CD4-positive, alpha-beta memory T cell (primary cell): ENCODE measurements around the gene MRPL1. TPM values are rescaled to one million over a fixed set of nuclear protein-coding genes. Genes with fewer than 3 reads are reported as not detected.

ENCODE experiments used
- CTCF ChIA-PET: fragments of 350-600 bp; sonication (Branson Sonifier 250); formaldehyde crosslinking; loops from one replicate; lab custom pipeline; 2021; ENCODE audit warnings: inconsistent platforms; ENCODE audit not compliant: partially characterized antibody; lab: Charles Lee
- POLR2A ChIA-PET: fragments of 350-600 bp; sonication (Branson Sonifier 250); formaldehyde crosslinking; loops from one replicate; lab custom pipeline; 2021; ENCODE audit not compliant: partially characterized antibody; lab: Charles Lee
- DNase-seq, 5 donors: peaks; one replicate each; pipeline versions ENCODE4 v3.0.0 to v3.0.0-alpha.2; 2020 to 2022; ENCODE audit warnings: mixed read lengths in 1 of 5
- H3K27ac ChIP-seq: one replicate; pipeline ENCODE4 v1.7.0; 2013; ENCODE audit warnings: low read depth, low read length
- H3K27me3 ChIP-seq: 2 replicates; pipeline ENCODE4 v1.7.0; 2013; ENCODE audit warnings: mild to moderate bottlenecking, low read length, moderate library complexity; ENCODE audit not compliant: insufficient read depth
- H3K36me3 ChIP-seq: 2 replicates; pipeline ENCODE4 v1.7.0; 2013; ENCODE audit warnings: mild to moderate bottlenecking, low read length, moderate library complexity; ENCODE audit not compliant: insufficient read depth
- H3K4me1 ChIP-seq: 2 replicates; pipeline ENCODE4 v1.7.0; 2013; ENCODE audit warnings: mild to moderate bottlenecking, low read length, moderate library complexity; ENCODE audit not compliant: insufficient read depth
- H3K4me3 ChIP-seq, 2 donors: one replicate each; pipeline ENCODE4 v1.7.0; 2013; ENCODE audit warnings: low read length in 2 of 2, mild to moderate bottlenecking in 1 of 2
- H3K9me3 ChIP-seq, 2 donors: one replicate each; pipeline ENCODE4 v1.7.0; 2013; ENCODE audit warnings: low read length in 2 of 2, control low read depth in 1 of 2; ENCODE audit not compliant: control insufficient read depth in 1 of 2
- H3K27ac Mint-ChIP-seq, 7 donors: one replicate each; pipeline ENCODE4 v1.8.0; 2020 to 2021; ENCODE audit warnings: mixed read lengths in 7 of 7, mild to moderate bottlenecking in 6 of 7, inconsistent platforms in 3 of 7, moderate library complexity in 3 of 7
- H3K27me3 Mint-ChIP-seq, 2 donors: one replicate each; pipeline ENCODE4 v1.8.0; 2020 to 2021; ENCODE audit warnings: mixed read lengths in 2 of 2
- H3K36me3 Mint-ChIP-seq, 2 donors: one replicate each; pipeline ENCODE4 v1.8.0; 2020 to 2021; ENCODE audit warnings: mixed read lengths in 2 of 2, inconsistent platforms in 1 of 2, mild to moderate bottlenecking in 1 of 2
- H3K4me1 Mint-ChIP-seq, 4 donors: one replicate each; pipeline ENCODE4 v1.8.0; 2020 to 2021; ENCODE audit warnings: mixed read lengths in 4 of 4, mild to moderate bottlenecking in 1 of 4
- H3K4me3 Mint-ChIP-seq, 8 donors: one replicate each; pipeline ENCODE4 v1.8.0; 2020 to 2021; ENCODE audit warnings: mixed read lengths in 8 of 8, mild to moderate bottlenecking in 7 of 8, moderate library complexity in 6 of 8, inconsistent platforms in 3 of 8
- H3K9me3 Mint-ChIP-seq, 8 donors: one replicate each; pipeline ENCODE4 v1.8.0; 2020 to 2021; ENCODE audit warnings: mixed read lengths in 8 of 8, mild to moderate bottlenecking in 5 of 8, inconsistent platforms in 3 of 8, moderate library complexity in 1 of 8
- intact Hi-C: fragments of 100-400 bp; cut with micrococcal nuclease; formaldehyde crosslinking; loops from one replicate; pipeline ENCODE4 v1.15.1; 2023
- polyA plus RNA-seq, 2 donors: library from polyadenylated mRNA; unstranded; fragments of 300-500 nt; fragmentation: Illumina TruSeq; gene quantifications; one replicate each; pipeline ENCODE4 v1.2.3, GENCODE V29; 2021
- total RNA-seq, 2 experiments: library from RNA; stranded (reverse); gene quantifications; one replicate each; pipeline ENCODE4 v1.2.3, GENCODE V29; 2021

Gene MRPL1
- total and polyA plus RNA-seq, 4 experiments from 2014 or later = 18.6 to 46.4 (median 25.0) TPM

DNA sequence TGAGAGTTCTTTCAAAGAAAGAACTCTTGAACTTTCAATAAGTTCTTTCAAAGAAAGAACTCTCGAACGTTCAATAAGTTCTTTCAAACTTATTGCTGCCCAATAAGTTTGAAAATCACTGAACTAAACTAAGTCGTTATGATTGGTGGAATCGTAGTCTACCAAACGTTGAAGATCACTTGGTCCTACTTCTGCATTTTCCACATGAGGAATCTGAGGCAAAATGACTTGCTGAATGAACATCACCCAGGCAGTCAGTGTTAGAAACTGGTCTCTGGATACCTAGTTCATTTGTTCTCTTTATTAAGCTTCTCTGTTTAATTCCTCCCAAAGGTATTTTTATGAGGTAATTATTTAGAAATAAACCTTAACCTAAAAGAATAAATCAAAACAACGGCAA lies 36.4 kb upstream of the MRPL1 start:
- DNase-seq = no peak
- H3K27ac ChIP-seq = peak overlapping the region; percentile 30
- H3K27me3 ChIP-seq = no peaks in the 10 kb centered on the region
- peaks cover 33 to 70% (median 51%) of the 10 kb centered on the region in 4 donors for H3K4me1 Mint-ChIP-seq
- CTCF ChIA-PET = interaction anchor here (1.0 to 4.2 kb wide), 3 partner anchors 27 to 36 kb away, joined by 4 to 27 read pairs (median 4); partner anchors contain the start of gene MRPL1
- H3K36me3 ChIP-seq = no peaks in the 10 kb centered on the region
- peaks cover 0 to 1% (median 0%) of the 10 kb centered on the region in 8 donors for H3K9me3 Mint-ChIP-seq
- no peak overlapping the region for H3K4me3 Mint-ChIP-seq
- H3K9me3 ChIP-seq = no peaks in the 10 kb centered on the region
- peaks cover 69% of the 10 kb centered on the region for H3K4me1 ChIP-seq
- peak overlapping the region in 4 of 7 donors; percentile 39 to 93 (median 88) for H3K27ac Mint-ChIP-seq
- peaks cover 0 to 2% of the 10 kb centered on the region in 2 donors for H3K36me3 Mint-ChIP-seq
- POLR2A ChIA-PET = interaction anchor here (1.2 to 5.0 kb wide), 5 partner anchors 13 to 35 kb away, joined by 3 to 78 read pairs (median 20); partner anchors contain the start of gene MRPL1
- no peak overlapping the region for H3K4me3 ChIP-seq
- no peaks in the 10 kb centered on the region for H3K27me3 Mint-ChIP-seq
- intact Hi-C loops = loop anchor here (10.0 kb wide), 1 partner anchor 751 kb away; the partner anchor contains the start of gene CCNI

- no peaks in the 10 kb centered on the region for H3K27me3 Mint-ChIP-seq
- Histone ChIP-seq H3K9me3 (no peaks in the 10 kb centered on the region), H3K27ac (peak overlapping the region; percentile 11), H3K4me3 (peak overlapping the region in 1 of 2 donors; percentile 8), H3K36me3 (no peaks in the 10 kb centered on the region), H3K27me3 (no peaks in the 10 kb centered on the region), H3K4me1 (peaks cover 59% of the 10 kb centered on the region)
- POLR2A ChIA-PET = interaction anchor here (1.0 to 5.0 kb wide), 10 partner anchors 7 to 34 kb away, joined by 3 to 78 read pairs (median 6); partner anchors contain the start of gene MRPL1
- H3K4me3 Mint-ChIP-seq = peak overlapping the region in 7 of 8 donors; percentile 23 to 68 (median 43)
- H3K36me3 Mint-ChIP-seq = no peaks in the 10 kb centered on the region
- H3K9me3 Mint-ChIP-seq = no peaks in the 10 kb centered on the region
- CTCF ChIA-PET = interaction anchor here (1.0 to 4.2 kb wide), 4 partner anchors 26 to 35 kb away, joined by 3 to 27 read pairs (median 4); partner anchors contain the start of gene MRPL1
- intact Hi-C loops = loop anchor here (10.0 kb wide), 1 partner anchor 753 kb away; the partner anchor contains the start of gene CCNI
- peaks cover 25 to 59% (median 41%) of the 10 kb centered on the region in 4 donors for H3K4me1 Mint-ChIP-seq
- peak overlapping the region; percentile 39 to 93 (median 86) for H3K27ac Mint-ChIP-seq
- peak in 4 of 5 donors; percentile 44 to 62 (median 54) for DNase-seq
Measured at GRCh38 chr4:77827343-77827742, 35.3 kb upstream of the MRPL1 start.

DNA sequence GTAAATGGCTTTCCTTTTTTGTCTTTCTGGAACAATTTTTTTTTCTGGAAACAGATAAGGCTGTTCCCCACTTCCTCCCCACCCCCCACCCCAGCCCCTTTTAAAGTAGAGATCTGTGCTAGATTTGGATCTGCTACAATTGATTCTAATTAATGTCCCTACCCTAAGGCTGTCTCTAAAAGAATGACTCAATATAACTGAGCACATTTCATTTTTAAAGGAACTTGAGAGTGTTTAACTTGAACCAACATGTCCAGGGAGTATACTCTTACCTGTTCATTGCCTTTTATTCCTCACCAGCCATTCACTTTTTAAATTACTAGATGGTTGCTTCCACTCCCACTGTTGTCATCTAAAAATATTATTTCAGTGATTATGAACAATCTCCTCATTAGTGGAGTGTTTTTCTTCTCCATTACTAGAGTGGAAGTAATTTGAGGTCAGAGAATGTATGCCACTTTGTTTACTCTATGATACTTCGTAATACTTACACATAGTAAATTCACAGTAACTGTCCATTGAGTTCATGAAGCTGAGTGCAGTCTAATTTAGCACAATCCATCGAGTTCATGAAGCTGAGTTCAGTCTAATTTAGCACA lies 29.4 kb upstream of the MRPL1 start:
- H3K36me3 Mint-ChIP-seq = no peaks in the 10 kb centered on the region
- peak overlapping the region in 1 of 7 donors; percentile 6 for H3K27ac Mint-ChIP-seq
- peaks cover 4 to 16% (median 9%) of the 10 kb centered on the region in 4 donors for H3K4me1 Mint-ChIP-seq

DNA sequence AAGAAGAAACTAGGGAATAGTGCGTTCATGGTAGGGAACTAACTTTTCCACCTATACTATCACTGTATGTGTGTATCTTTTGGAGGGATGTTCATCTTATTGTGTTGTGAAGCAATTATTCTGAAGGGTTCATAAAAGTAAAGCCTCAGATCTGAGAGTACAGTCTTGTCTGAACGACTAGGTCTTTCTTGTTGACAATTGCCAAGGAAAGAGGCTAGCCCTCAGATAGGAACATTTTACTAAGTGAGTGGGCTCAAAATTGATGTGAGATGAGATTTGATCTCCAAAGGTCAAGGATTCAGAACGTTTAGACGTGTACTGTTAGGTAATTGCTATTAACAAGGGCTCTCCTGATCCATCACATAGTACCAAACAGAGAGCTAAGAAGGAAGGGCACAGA lies 28.2 kb upstream of the MRPL1 start:
- Histone ChIP-seq H3K9me3 (no peaks in the 10 kb centered on the region), H3K27me3 (no peaks in the 10 kb centered on the region), H3K4me3 (no peak overlapping the region), H3K36me3 (no peaks in the 10 kb centered on the region), H3K4me1 (no peaks in the 10 kb centered on the region), H3K27ac (no peak overlapping the region)
- POLR2A ChIA-PET = interaction anchor here (1.5 to 2.4 kb wide), 2 partner anchors 13 to 19 kb away, joined by 5 to 11 read pairs; no protein-coding TSS in a partner anchor
- DNase-seq = no peak
- no peak overlapping the region for H3K4me3 Mint-ChIP-seq
- peaks cover 0 to 5% (median 2%) of the 10 kb centered on the region in 4 donors for H3K4me1 Mint-ChIP-seq
- H3K9me3 Mint-ChIP-seq = peaks cover 0 to 3% (median 0%) of the 10 kb centered on the region in 8 donors
- intact Hi-C loops = no loop called here
- H3K36me3 Mint-ChIP-seq = no peaks in the 10 kb centered on the region
- H3K27me3 Mint-ChIP-seq = no peaks in the 10 kb centered on the region
- CTCF ChIA-PET = no interaction called here
- no peak overlapping the region for H3K27ac Mint-ChIP-seq

More for the DNA sequence above, 29.4 kb upstream of the MRPL1 start:
- intact Hi-C loops = no loop called here
- ChIA-PET CTCF (interaction anchor here (1.0 kb wide), 1 partner anchor 29 kb away, joined by 3 read pairs; the partner anchor contains the start of gene MRPL1), POLR2A (interaction anchor here (0.8 kb wide), 1 partner anchor 13 kb away, joined by 5 read pairs; no protein-coding TSS in a partner anchor)
- Histone ChIP-seq H3K4me1 (peaks cover 7% of the 10 kb centered on the region), H3K36me3 (no peaks in the 10 kb centered on the region), H3K4me3 (no peak overlapping the region), H3K27ac (no peak overlapping the region), H3K9me3 (no peaks in the 10 kb centered on the region), H3K27me3 (no peaks in the 10 kb centered on the region)
- no peak overlapping the region for H3K4me3 Mint-ChIP-seq
- H3K27me3 Mint-ChIP-seq = no peaks in the 10 kb centered on the region
- DNase-seq = no peak
- H3K9me3 Mint-ChIP-seq = peaks cover 0 to 3% (median 0%) of the 10 kb centered on the region in 8 donors

DNA sequence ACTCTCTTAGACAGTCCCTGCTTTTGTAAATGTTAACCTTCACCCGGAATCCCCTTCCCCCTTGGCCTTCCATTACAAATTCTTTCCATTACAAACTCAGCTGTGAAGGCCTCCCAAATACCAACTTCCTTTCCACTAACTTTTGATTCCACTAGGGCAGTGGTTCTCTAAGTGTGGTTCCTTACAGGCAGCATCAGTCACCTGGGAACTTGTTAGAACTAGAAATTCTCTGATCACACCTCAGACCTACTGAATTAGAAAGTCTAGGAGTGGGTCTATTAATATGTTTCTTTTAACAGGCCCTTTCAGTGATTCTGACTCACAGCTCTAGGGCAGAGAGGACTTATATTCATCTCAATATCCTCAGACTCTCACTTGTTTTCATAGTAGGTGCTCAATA lies 19.0 kb upstream of the MRPL1 start:
- CTCF ChIA-PET = no interaction called here
- H3K4me1 Mint-ChIP-seq = peaks cover 5 to 13% (median 7%) of the 10 kb centered on the region in 4 donors
- DNase-seq = no peak
- intact Hi-C loops = no loop called here
- no peaks in the 10 kb centered on the region for H3K36me3 ChIP-seq
- no peaks in the 10 kb centered on the region for H3K27me3 Mint-ChIP-seq
- no peaks in the 10 kb centered on the region for H3K9me3 ChIP-seq
- no peaks in the 10 kb centered on the region for H3K4me1 ChIP-seq
- POLR2A ChIA-PET = interaction anchor here (0.8 to 1.6 kb wide), 3 partner anchors 9 to 23 kb away, joined by 3 to 11 read pairs (median 5); no protein-coding TSS in a partner anchor
- H3K36me3 Mint-ChIP-seq = no peaks in the 10 kb centered on the region
- no peak overlapping the region for H3K4me3 Mint-ChIP-seq
- no peak overlapping the region for H3K27ac ChIP-seq
- no peaks in the 10 kb centered on the region for H3K27me3 ChIP-seq
- H3K9me3 Mint-ChIP-seq = no peaks in the 10 kb centered on the region
- H3K4me3 ChIP-seq = no peak overlapping the region
- H3K27ac Mint-ChIP-seq = peak overlapping the region in 4 of 7 donors; percentile 45 to 76 (median 48)

DNA sequence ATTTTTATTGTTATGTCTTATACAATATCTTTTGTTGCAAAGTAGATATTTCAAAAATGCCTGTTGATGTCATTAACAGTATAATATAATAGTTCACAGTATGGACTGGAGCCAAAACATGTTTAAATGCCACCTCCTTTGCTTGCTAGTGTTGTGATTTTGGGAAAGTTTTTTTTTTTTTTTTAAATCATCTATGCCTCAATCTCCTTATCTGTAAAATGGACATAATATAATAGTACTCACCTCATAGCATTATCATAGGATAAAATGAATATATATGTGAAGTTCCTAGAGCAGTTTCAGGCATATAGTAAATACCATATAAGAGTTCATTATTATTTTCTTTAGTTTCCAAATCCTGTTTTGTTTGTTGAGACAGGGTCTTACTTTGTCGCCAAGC lies 18.3 kb upstream of the MRPL1 start:
- Mint-ChIP-seq H3K4me1 (peaks cover 5 to 13% (median 7%) of the 10 kb centered on the region in 4 donors), H3K27ac (peak overlapping the region in 1 of 7 donors; percentile 4), H3K36me3 (no peaks in the 10 kb centered on the region), H3K4me3 (no peak overlapping the region), H3K9me3 (no peaks in the 10 kb centered on the region), H3K27me3 (no peaks in the 10 kb centered on the region)
- Histone ChIP-seq H3K36me3 (no peaks in the 10 kb centered on the region), H3K4me1 (no peaks in the 10 kb centered on the region), H3K27me3 (no peaks in the 10 kb centered on the region), H3K4me3 (no peak overlapping the region), H3K27ac (no peak overlapping the region), H3K9me3 (no peaks in the 10 kb centered on the region)
- intact Hi-C loops = no loop called here
- ChIA-PET POLR2A (interaction anchor here (0.8 to 1.6 kb wide), 3 partner anchors 9 to 24 kb away, joined by 3 to 11 read pairs (median 5); no protein-coding TSS in a partner anchor), CTCF (no interaction called here)
- DNase-seq = no peak

- intact Hi-C loops = no loop called here
- Histone ChIP-seq H3K4me3 (no peak overlapping the region), H3K27ac (no peak overlapping the region), H3K9me3 (no peaks in the 10 kb centered on the region), H3K36me3 (no peaks in the 10 kb centered on the region), H3K27me3 (no peaks in the 10 kb centered on the region), H3K4me1 (no peaks in the 10 kb centered on the region)
- H3K4me3 Mint-ChIP-seq = no peak overlapping the region
- POLR2A ChIA-PET = interaction anchor here (1.0 to 1.5 kb wide), 2 partner anchors 17 to 25 kb away, joined by 4 to 5 read pairs; no protein-coding TSS in a partner anchor
- peaks cover 3 to 13% (median 7%) of the 10 kb centered on the region in 4 donors for H3K4me1 Mint-ChIP-seq
- no peaks in the 10 kb centered on the region for H3K36me3 Mint-ChIP-seq
- no peaks in the 10 kb centered on the region for H3K27me3 Mint-ChIP-seq
- no peak for DNase-seq
- H3K9me3 Mint-ChIP-seq = no peaks in the 10 kb centered on the region
- no peak overlapping the region for H3K27ac Mint-ChIP-seq
- CTCF ChIA-PET = interaction anchor here (0.9 kb wide), 1 partner anchor 28 kb away, joined by 3 read pairs; no protein-coding TSS in a partner anchor
Measured at GRCh38 chr4:77845400-77845799, 17.2 kb upstream of the MRPL1 start.
